Measurements from ENCODE around the gene KRT24.

DNA sequence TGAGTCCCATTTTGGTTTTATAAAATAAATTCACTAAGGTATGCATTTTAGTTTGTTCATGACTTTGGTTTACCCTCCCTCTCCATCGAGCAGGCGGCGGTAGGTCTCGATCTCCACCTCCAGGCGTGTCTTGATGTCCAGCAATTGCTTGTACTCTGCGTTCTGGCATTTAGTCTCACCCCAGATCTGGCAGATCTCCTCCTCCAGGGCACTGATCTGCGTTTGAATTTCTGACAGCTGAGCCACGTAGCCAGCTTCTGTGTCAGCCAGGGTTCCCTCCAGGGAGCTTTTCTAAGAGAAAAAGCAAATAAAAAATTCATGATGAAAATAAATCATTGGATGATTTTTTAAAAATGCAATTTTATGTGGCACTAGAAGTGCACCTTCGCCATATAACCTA, 4.2 kb downstream of the KRT24 start:
- TF ChIP-seq, protein P1, sequence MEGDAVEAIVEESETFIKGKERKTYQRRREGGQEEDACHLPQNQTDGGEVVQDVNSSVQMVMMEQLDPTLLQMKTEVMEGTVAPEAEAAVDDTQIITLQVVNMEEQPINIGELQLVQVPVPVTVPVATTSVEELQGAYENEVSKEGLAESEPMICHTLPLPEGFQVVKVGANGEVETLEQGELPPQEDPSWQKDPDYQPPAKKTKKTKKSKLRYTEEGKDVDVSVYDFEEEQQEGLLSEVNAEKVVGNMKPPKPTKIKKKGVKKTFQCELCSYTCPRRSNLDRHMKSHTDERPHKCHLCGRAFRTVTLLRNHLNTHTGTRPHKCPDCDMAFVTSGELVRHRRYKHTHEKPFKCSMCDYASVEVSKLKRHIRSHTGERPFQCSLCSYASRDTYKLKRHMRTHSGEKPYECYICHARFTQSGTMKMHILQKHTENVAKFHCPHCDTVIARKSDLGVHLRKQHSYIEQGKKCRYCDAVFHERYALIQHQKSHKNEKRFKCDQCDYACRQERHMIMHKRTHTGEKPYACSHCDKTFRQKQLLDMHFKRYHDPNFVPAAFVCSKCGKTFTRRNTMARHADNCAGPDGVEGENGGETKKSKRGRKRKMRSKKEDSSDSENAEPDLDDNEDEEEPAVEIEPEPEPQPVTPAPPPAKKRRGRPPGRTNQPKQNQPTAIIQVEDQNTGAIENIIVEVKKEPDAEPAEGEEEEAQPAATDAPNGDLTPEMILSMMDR (IDR thresholded peaks at IDR 0.05), result no peak
- TF ChIP-seq POLR2A (IDR thresholded peaks at IDR 0.05; ENCODE audit: low read depth), result no peak

Measured in esophagus muscularis mucosa (tissue), 3 donors.